ACC112 (cell line): Measurements from ENCODE around the gene STRBP.

Experiments used
- H2AFZ ChIP-seq: fragments of 200-600 bp; sonication (generic); one replicate; pipeline ENCODE4 v1.6.0; 2017; ENCODE audit warnings: antibody characterized with exemption, low read length; ENCODE audit not compliant: unreplicated experiment
- H3K27ac ChIP-seq: fragments of 200-600 bp; sonication (generic); 2 replicates; pipeline ENCODE4 v1.5.1; 2014; ENCODE audit warnings: low read depth, mild to moderate bottlenecking, antibody characterized with exemption, low read length, moderate library complexity
- H3K27me3 ChIP-seq: fragments of 200-600 bp; sonication (generic); 2 replicates; pipeline ENCODE4 v1.6.1; 2014; ENCODE audit warnings: mild to moderate bottlenecking, antibody characterized with exemption, low read length, moderate library complexity, mixed read lengths; ENCODE audit not compliant: insufficient read depth
- H3K36me3 ChIP-seq: fragments of 200-600 bp; sonication (generic); 2 replicates; pipeline ENCODE4 v1.6.1; 2016; ENCODE audit warnings: mild to moderate bottlenecking, antibody characterized with exemption, low read length, moderate library complexity, mixed read lengths; ENCODE audit not compliant: insufficient read depth
- H3K4me1 ChIP-seq: fragments of 200-600 bp; sonication (generic); one replicate; pipeline ENCODE4 v1.6.1; 2016; ENCODE audit warnings: low read length, mixed read lengths; ENCODE audit not compliant: insufficient read depth, unreplicated experiment, control insufficient read depth
- H3K4me3 ChIP-seq: fragments of 200-600 bp; sonication (generic); 2 replicates; pipeline ENCODE4 v1.5.1; 2014; ENCODE audit warnings: mild to moderate bottlenecking, low read depth, low read length
- H3K79me2 ChIP-seq: fragments of 200-600 bp; sonication (generic); one replicate; pipeline ENCODE4 v1.6.0; 2016; ENCODE audit warnings: low read length; ENCODE audit not compliant: control insufficient read depth, unreplicated experiment, insufficient read depth

STRBP gene

GRCh38 chr9:123169926-123170325, 98.5 kb downstream of the STRBP start:
- Histone ChIP-seq H2AFZ (no peak overlapping the region), H3K4me3 (no peak overlapping the region), H3K4me1 (no peaks in the 10 kb centered on the region)

DNA sequence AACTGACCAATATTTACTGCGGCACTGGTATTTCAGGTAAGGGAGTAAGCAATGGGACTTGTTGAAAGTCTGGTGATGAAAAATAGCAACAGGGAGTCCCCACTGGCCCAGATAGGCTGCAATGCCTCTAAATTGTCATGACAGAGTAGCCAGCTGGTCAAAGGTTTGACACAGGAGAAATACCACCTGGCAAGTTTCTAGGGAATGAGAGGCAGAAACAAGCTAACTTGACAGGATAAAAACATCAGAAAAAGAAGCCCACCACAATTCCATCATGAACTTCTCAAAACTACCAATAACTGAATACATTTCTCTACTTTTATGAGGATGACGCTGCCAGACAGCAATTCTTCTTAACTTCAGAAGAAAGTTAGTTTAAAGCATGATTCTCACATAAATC, 99.8 kb downstream of the STRBP start:
- Histone ChIP-seq H2AFZ (no peak overlapping the region), H3K79me2 (no peaks in the 10 kb centered on the region), H3K27ac (no peak overlapping the region), H3K4me3 (no peak overlapping the region), H3K36me3 (no peaks in the 10 kb centered on the region), H3K27me3 (no peaks in the 10 kb centered on the region), H3K4me1 (no peaks in the 10 kb centered on the region)

More at GRCh38 chr9:123169926-123170325, 98.5 kb downstream of the STRBP start:
- H3K27ac ChIP-seq = no peak overlapping the region
- H3K27me3 ChIP-seq = no peaks in the 10 kb centered on the region
- H3K36me3 ChIP-seq = no peaks in the 10 kb centered on the region
- no peaks in the 10 kb centered on the region for H3K79me2 ChIP-seq

- Histone ChIP-seq H3K4me3 (no peak overlapping the region), H3K36me3 (no peaks in the 10 kb centered on the region)
Measured at GRCh38 chr9:123167474-123167873, 100.9 kb downstream of the STRBP start.

GRCh38 chr9:123165813-123166212, 102.6 kb downstream of the STRBP start:
- no peak overlapping the region for H3K27ac ChIP-seq
- no peaks in the 10 kb centered on the region for H3K4me1 ChIP-seq
- no peaks in the 10 kb centered on the region for H3K79me2 ChIP-seq
- no peaks in the 10 kb centered on the region for H3K36me3 ChIP-seq
- no peaks in the 10 kb centered on the region for H3K27me3 ChIP-seq
- H2AFZ ChIP-seq = no peak overlapping the region
- no peak overlapping the region for H3K4me3 ChIP-seq

More at GRCh38 chr9:123167474-123167873, 100.9 kb downstream of the STRBP start:
- Histone ChIP-seq H3K4me1 (no peaks in the 10 kb centered on the region), H3K27ac (no peak overlapping the region), H3K79me2 (no peaks in the 10 kb centered on the region), H2AFZ (no peak overlapping the region), H3K27me3 (no peaks in the 10 kb centered on the region)

DNA sequence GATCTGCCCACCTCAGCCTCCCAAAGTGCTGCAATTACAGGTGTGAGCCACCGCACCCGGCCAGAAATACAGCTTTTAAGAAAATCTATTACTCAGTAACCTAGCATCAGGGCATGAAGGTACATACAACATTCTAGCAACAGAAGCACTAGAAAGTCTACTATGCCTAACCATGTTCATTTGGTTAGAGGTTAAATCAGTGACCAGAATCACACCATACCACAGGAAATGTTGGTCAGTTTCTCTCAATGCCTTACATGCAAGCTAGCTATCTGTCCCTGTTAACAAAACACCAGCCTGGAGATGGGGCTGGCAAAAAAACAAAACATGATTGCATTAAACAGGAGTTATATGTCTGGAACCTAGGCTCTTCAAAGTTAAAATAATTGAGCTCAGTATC, 104.1 kb downstream of the STRBP start:
- H3K36me3 ChIP-seq = no peaks in the 10 kb centered on the region
- no peak overlapping the region for H3K27ac ChIP-seq
- H3K4me1 ChIP-seq = no peaks in the 10 kb centered on the region
- no peaks in the 10 kb centered on the region for H3K79me2 ChIP-seq
- H3K4me3 ChIP-seq = no peak overlapping the region
- no peaks in the 10 kb centered on the region for H3K27me3 ChIP-seq
- no peak overlapping the region for H2AFZ ChIP-seq

DNA sequence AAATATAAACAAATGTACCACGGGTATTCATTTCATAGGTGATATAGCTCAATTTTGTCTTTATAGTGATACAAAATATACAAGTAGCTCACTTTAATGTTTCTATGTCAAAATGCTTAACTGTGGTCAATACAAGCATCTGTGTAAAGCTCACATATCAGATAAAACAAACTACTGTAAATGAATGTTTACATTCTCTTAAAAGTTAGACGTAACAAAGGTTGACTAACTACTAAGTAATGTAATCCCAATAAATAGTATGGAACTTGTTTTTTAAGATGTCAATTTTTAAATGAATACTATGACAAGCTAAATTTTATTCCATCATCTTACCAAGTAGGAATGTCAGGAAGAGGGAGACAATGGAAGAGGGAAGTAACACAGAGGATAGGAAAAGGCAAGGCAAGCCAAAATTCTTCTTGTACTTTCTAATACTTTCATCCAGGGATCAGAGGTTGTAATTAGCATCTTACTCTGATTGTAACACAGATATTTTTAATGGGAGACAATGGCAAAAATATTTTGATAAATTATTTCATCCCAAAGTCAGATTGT, 105.5 kb downstream of the STRBP start:
- Histone ChIP-seq H3K4me1 (no peaks in the 10 kb centered on the region), H3K27me3 (no peaks in the 10 kb centered on the region), H3K36me3 (no peaks in the 10 kb centered on the region), H3K27ac (no peak overlapping the region), H3K4me3 (no peak overlapping the region), H2AFZ (no peak overlapping the region), H3K79me2 (no peaks in the 10 kb centered on the region)

- H3K4me3 ChIP-seq = no peak overlapping the region
- no peaks in the 10 kb centered on the region for H3K36me3 ChIP-seq
- H3K79me2 ChIP-seq = no peaks in the 10 kb centered on the region
- no peak overlapping the region for H3K27ac ChIP-seq
- H3K4me1 ChIP-seq = no peaks in the 10 kb centered on the region
- H3K27me3 ChIP-seq = no peaks in the 10 kb centered on the region
- H2AFZ ChIP-seq = no peak overlapping the region
Measured at GRCh38 chr9:123162360-123162759, 106.0 kb downstream of the STRBP start.

- no peak overlapping the region for H3K4me3 ChIP-seq
- H3K79me2 ChIP-seq = no peaks in the 10 kb centered on the region
- H3K27ac ChIP-seq = no peak overlapping the region
- no peaks in the 10 kb centered on the region for H3K27me3 ChIP-seq
- no peaks in the 10 kb centered on the region for H3K4me1 ChIP-seq
- H3K36me3 ChIP-seq = no peaks in the 10 kb centered on the region
- no peak overlapping the region for H2AFZ ChIP-seq
Measured at GRCh38 chr9:123157221-123157620, 111.2 kb downstream of the STRBP start.

- Histone ChIP-seq H3K27me3 (no peaks in the 10 kb centered on the region), H3K4me3 (no peak overlapping the region), H3K79me2 (no peaks in the 10 kb centered on the region), H3K4me1 (no peaks in the 10 kb centered on the region), H2AFZ (no peak overlapping the region), H3K27ac (no peak overlapping the region), H3K36me3 (no peaks in the 10 kb centered on the region)
Measured at GRCh38 chr9:123150708-123151503, 117.5 kb downstream of the STRBP start.

GRCh38 chr9:123149067-123149466, 119.3 kb downstream of the STRBP start:
- no peak overlapping the region for H2AFZ ChIP-seq
- H3K36me3 ChIP-seq = no peaks in the 10 kb centered on the region
- H3K79me2 ChIP-seq = no peaks in the 10 kb centered on the region
- H3K27me3 ChIP-seq = no peaks in the 10 kb centered on the region
- no peak overlapping the region for H3K4me3 ChIP-seq
- no peak overlapping the region for H3K27ac ChIP-seq
- no peaks in the 10 kb centered on the region for H3K4me1 ChIP-seq

- Histone ChIP-seq H3K36me3 (no peaks in the 10 kb centered on the region), H3K27me3 (no peaks in the 10 kb centered on the region), H3K79me2 (no peaks in the 10 kb centered on the region), H3K27ac (no peak overlapping the region), H3K4me3 (no peak overlapping the region), H2AFZ (no peak overlapping the region), H3K4me1 (no peaks in the 10 kb centered on the region)
Measured at GRCh38 chr9:123138163-123138562, 130.2 kb downstream of the STRBP start.
